ENCODE measurements around the gene CLEC2B. TPM values are rescaled to one million over a fixed set of nuclear protein-coding genes. Genes with fewer than 3 reads are reported as not detected.

Gene CLEC2B
- total RNA-seq, 1 donor from 2014 or later: 0.19 TPM

- Mint-ChIP-seq H3K36me3 (ENCODE audit: low read depth) (no peaks in the 10 kb centered on the region), H3K9me3 (no peaks in the 10 kb centered on the region), H3K4me3 (no peak overlapping the region), H3K27me3 (ENCODE audit: low read depth) (no peaks in the 10 kb centered on the region), H3K4me1 (peaks cover 13% of the 10 kb centered on the region), H3K27ac (ENCODE audit: unreplicated experiment) (no peak overlapping the region)
- DNase-seq (ENCODE audit: low read depth, low spot score): no peak
- no peak for TF ChIP-seq CTCF (conservative IDR thresholded peaks at IDR 0.05)
Measured at GRCh38 chr12:9868951-9869306, 225 bp downstream of the CLEC2B start.

GRCh38 chr12:9868311-9868801 is 798 bp downstream of the CLEC2B start:
- DNase-seq (ENCODE audit: low read depth, low spot score): no peak
- Mint-ChIP-seq H3K4me3 (no peak overlapping the region), H3K4me1 (peaks cover 13% of the 10 kb centered on the region), H3K27me3 (ENCODE audit: low read depth) (no peaks in the 10 kb centered on the region), H3K27ac (ENCODE audit: unreplicated experiment) (no peak overlapping the region), H3K9me3 (peaks cover under 1% of the 10 kb centered on the region), H3K36me3 (ENCODE audit: low read depth) (no peaks in the 10 kb centered on the region)
- no peak for TF ChIP-seq CTCF (conservative IDR thresholded peaks at IDR 0.05)

- no peak for TF ChIP-seq CTCF (conservative IDR thresholded peaks at IDR 0.05)
- peaks cover 13% of the 10 kb centered on the region for H3K4me1 Mint-ChIP-seq
- no peak overlapping the region for H3K4me3 Mint-ChIP-seq
- peaks cover 3% of the 10 kb centered on the region for H3K9me3 Mint-ChIP-seq
- no peaks in the 10 kb centered on the region for H3K36me3 Mint-ChIP-seq (ENCODE audit: low read depth)
- no peak overlapping the region for H3K27ac Mint-ChIP-seq (ENCODE audit: unreplicated experiment)
- DNase-seq (ENCODE audit: low read depth, low spot score): no peak
- H3K27me3 Mint-ChIP-seq (ENCODE audit: low read depth): no peaks in the 10 kb centered on the region
Measured at GRCh38 chr12:9867531-9867930, 1.6 kb downstream of the CLEC2B start.

- DNase-seq (ENCODE audit: low read depth, low spot score): no peak
- Mint-ChIP-seq H3K27me3 (ENCODE audit: low read depth) (no peaks in the 10 kb centered on the region), H3K9me3 (peaks cover 3% of the 10 kb centered on the region), H3K4me1 (peaks cover 13% of the 10 kb centered on the region), H3K27ac (ENCODE audit: unreplicated experiment) (no peak overlapping the region), H3K4me3 (no peak overlapping the region), H3K36me3 (ENCODE audit: low read depth) (no peaks in the 10 kb centered on the region)
- no peak for TF ChIP-seq CTCF (conservative IDR thresholded peaks at IDR 0.05)
Measured at GRCh38 chr12:9866860-9867269, 2.3 kb downstream of the CLEC2B start.

GRCh38 chr12:9864913-9865675 is 4.1 kb downstream of the CLEC2B start:
- H3K27ac Mint-ChIP-seq (ENCODE audit: unreplicated experiment): no peak overlapping the region
- no peak for TF ChIP-seq CTCF (conservative IDR thresholded peaks at IDR 0.05)
- H3K4me1 Mint-ChIP-seq: peaks cover 9% of the 10 kb centered on the region
- no peak for DNase-seq (ENCODE audit: low read depth, low spot score)
- H3K36me3 Mint-ChIP-seq (ENCODE audit: low read depth): no peaks in the 10 kb centered on the region
- no peaks in the 10 kb centered on the region for H3K27me3 Mint-ChIP-seq (ENCODE audit: low read depth)
- no peak overlapping the region for H3K4me3 Mint-ChIP-seq
- peaks cover 3% of the 10 kb centered on the region for H3K9me3 Mint-ChIP-seq
